GDM1 (cell line): Measurements from ENCODE around the gene FAM124A.

Experiments used
- DNase-seq: peaks from one replicate; lab custom pipeline; 2025; lab: John Stamatoyannopoulos, UW

FAM124A gene

GRCh38 chr13:51221108-51221507 is 1.1 kb upstream of the FAM124A start:
- DNase-seq = no peak

GRCh38 chr13:51221674-51222036 is 543 bp upstream of the FAM124A start:
- no peak for DNase-seq

DNA sequence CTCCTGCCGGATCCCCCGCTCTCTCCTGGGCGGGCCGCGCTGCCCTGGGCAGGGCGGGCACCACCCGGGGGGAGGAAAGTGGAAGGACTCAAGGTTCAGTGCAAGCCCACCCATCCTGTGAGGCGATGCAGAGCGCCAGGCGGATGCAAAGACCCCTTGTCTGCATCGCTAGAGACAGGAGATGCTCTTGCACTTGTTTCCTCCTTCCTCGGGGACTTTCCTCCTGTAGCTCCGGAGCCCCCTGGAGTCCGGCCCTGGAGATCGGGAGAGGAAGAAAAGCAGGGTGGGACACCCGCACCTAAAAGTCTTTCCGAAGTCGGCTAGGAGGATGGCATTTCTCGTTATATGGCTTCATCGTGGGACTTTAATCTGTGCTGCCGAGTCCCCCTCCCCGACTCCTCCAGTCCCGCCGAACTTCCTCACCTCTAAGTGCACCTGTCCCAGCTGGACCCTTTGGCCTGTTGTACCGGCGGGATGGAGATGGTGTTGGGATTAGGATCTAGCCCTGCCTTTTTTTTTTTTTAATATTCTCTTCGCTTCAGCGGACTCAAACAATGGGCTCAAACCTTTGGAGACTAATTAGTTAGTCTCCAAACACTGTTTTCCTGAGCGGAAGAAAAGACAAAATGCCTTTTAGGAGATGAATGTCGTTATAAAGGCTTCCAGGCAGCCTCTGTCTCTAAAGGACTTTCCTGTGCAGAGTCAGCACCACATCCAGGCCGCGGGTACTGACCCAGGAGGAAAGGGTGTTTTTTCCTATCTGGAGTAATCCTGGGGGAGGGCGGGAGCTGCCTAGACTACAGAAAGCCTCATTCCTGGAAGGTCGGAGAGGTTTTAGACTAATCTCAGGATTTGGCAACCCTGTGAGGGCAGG is 725 bp downstream of the FAM124A start:
- no peak for DNase-seq

GRCh38 chr13:51223560-51224270 is 1.5 kb downstream of the FAM124A start:
- DNase-seq = no peak

DNA sequence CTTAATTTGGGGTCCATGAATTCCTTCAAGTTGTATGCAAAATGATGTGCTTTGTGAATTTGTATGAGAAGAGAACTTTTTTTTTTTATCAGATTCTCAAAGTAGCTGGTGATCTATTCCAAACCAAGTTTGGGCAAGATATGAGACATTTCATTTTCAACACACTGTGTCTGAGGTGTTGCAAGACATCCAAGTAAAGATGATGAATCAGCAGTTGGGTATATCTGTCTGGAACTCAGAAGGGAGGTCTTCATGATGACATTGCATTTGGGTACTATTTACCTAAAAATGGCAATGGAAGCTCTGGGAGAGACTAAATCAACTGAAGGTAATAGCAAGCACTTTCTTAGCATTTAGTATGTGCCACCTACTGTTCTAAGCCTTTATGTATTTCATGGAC is 2.8 kb downstream of the FAM124A start:
- DNase-seq = no peak

- DNase-seq = no peak
These were observed 5.2 kb downstream of the FAM124A start for GRCh38 chr13:51227404-51227803.

DNA sequence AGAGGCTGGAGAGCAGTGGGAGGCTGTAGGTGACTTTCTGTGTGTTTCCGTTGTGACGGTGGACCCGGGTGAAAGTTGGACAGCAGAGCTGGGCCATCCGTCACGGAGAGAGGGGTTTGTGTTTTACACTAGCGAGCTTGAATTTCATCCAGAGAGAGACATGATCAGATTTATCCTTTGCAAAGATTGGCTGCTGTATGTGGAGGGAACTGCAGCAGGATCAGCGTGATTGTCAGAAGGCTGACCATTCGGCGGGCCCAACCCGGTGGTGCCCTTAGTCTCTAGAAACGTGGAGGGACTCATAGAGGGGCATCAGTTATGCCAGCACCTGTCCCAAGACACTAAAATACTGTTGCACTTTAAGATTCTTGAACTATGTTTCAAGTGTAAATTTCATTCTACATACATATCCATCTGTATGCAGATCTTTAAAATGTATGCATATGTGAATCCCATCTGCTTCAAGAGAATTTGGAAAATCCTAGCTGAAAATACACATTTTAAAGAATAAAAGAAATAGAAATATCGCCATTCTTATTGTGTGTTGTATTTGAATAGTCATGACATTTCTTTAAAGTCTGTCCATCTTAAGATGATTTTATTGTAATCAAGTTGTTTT is 7.0 kb downstream of the FAM124A start:
- no peak for DNase-seq

DNA sequence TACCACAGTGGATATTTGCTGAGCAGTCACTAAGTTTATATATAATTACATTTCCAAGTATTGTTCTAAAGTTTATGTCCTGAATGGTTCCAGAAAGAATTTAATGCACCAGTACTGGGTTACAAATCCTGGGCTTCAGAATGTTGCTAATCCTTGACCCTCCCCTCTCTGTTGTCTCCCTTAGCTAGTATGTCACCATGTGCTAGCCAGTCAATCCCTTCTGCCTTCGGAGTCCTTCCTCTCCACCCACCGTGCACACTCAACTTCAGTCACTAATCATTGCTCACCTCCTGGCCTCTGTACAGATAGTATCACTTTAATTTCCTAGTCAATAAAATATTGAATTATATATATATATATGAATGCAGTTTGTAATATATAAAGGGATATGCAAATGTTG is 7.5 kb downstream of the FAM124A start:
- DNase-seq = no peak

DNA sequence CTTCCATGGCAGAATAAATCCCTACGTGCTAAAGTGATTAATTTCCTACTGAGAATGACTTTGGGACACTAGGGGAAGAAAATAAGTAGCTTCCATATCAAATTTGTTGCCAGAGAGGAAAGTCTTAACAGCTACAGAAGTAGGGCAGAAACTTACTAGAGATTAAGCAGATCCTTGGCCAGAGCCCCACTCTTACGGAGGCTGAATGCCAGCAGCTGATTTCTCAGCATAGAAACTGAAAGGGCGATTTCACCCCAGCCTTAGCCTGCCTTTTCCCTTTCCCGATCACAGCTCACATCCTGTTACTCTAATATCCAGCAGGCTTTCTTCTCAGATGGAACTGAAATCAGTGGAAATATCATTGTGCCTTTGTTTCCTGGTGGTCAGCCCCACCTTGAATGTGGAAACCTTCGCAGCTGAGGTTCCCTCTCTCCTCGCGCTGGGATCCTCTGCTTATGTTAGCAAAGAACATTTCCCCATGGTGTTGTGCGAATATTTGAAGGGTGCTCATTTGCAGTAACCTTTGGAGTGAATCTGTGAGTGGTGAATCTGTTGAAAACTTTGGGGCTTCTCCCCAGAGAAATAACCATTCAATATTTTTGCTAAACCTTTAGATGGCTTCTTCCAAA is 8.4 kb downstream of the FAM124A start:
- no peak for DNase-seq

GRCh38 chr13:51231456-51231855 is 9.3 kb downstream of the FAM124A start:
- DNase-seq = no peak

DNA sequence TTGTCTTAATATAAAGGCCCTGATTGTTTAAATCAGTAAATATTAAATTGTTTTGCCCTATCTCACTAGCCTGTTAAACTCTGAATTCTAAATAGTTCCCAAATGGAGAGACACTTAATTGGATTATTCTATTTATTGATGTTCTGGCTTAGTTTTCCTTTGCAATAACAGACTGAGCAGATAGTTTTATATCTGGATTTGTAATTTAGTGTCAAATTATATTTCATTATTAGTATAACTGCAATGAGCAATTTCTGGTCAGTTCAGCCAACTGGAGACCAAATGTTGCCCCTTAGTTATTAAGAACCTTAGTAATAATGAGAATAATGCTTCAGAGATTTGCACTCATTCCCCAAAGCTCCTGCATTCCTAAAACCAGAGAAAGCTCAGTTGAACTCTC is 10.1 kb downstream of the FAM124A start:
- DNase-seq = no peak

DNA sequence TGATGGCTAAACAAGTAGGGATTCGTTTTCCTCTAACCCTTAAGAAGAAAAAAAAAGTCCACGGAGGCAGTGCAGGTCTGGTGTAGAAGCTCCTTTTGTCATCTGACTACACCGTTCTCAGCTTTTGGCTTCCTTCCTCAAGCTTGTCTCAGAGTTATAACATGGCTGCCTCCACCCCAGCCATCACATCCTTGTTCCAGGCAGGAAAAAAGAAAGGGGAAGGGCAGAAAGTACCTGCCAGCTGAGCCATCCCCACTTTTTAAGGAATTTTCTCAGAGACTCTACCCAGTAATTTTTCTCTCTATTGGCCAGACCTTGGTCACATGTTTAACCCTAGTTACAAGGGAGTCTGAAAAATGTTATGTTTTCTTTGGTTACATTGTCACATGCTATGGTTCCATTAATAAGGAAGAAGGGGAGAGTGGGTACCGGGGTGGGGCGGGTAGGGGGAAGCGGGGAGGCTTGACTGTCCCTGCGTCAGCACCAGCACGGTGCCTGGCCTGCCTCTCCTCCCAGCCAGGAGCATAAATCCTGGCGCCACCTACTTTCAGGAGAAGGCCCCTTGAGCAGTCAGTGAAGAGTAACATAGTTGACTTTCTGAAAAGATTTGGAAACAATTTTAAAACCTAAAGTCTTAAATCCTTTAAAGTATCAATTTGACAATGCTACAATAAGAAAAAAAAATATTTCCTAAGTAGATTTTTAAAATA is 11.1 kb downstream of the FAM124A start:
- DNase-seq = no peak

DNA sequence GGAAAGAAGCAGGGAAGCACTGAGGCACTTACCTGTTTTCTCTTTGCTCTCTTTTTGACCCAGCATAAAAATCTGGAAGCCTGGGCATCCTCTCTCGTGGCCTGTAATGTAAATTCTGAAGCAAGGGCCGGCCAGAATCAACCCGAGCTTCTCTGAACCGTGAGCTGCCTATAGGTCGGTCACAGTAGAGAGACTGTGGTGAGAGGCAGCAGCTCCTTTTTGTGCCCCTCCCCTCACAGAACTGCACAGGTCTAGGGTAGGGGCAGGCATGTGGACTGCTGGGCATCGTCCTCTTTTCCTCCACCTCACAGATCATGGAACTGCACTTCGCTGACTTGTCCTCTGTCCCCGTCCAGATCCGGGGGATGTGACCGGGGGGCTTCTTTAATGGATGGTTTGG is 12.5 kb downstream of the FAM124A start:
- no peak for DNase-seq

DNA sequence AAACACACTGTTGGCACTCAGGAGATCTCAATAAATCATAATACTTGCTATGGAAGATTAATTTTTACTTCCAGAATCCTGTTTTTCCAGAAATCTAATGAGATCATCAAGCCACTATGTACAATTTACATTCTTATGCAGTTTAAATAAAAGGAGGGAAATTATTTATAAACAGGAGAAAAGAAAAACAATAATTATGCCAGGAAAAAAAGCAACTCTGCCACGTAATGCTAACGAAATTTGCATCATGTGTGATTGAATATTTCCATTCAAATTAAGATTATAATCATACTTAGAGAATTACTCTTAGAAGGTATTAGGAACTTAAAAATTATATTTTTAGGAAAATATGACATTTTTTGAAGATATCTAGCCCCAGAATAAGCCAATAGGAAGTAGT is 13.0 kb downstream of the FAM124A start:
- DNase-seq = no peak

DNA sequence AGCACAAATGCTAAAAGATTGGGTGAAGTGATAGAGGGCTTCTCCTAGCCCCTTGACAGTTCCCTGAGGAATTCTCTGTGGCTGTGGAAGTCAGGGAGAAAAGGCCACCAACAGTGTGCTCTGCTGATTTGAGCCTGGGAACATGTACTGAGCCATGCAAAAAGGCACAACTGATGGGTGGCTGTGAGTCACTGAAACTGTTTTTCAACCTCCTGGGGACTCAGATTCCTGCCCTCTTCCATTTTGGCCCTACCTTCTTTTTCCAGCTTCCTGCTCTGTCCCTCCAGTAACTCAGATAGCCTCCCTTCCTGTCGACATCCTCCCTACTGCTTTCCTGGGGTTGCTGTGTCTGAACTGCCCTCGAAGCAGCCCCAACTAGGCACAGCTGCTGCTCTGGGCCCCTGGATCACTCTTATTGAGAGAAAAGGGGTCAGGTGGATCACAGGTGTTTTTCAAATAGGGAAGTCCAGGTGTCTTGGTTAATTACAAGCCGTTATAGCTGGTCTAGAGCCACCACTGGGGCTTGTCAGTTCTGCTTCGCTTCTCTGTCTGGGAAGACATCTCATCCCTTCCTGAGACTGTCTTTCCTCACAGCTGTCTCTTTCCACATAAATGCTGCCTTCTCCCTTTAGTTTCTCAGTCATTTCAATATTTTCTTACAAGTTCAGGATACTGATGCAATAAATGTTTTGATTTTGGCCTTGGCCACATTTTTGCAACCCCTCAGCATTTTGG is 13.7 kb downstream of the FAM124A start:
- no peak for DNase-seq

GRCh38 chr13:51236491-51236792 is 14.2 kb downstream of the FAM124A start:
- DNase-seq = no peak

DNA sequence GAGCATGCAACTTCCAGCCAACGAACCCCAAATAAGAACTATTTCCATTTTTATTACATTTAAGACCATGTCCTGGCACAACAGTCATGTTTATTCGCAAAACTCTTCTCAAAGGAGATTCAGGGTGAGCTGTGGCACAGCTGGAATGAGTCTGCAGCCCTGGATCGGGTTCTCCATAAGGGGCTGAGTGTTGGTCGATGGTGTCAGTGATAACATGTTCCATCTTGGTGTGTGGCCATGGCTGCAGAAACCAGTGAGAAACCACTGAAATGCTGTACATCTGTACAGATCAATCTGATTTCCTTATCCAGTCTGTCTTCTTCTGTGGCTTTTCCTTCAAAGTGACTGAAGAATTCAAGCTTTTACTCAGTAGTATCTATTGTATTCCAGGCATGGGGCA is 15.2 kb downstream of the FAM124A start:
- no peak for DNase-seq

DNA sequence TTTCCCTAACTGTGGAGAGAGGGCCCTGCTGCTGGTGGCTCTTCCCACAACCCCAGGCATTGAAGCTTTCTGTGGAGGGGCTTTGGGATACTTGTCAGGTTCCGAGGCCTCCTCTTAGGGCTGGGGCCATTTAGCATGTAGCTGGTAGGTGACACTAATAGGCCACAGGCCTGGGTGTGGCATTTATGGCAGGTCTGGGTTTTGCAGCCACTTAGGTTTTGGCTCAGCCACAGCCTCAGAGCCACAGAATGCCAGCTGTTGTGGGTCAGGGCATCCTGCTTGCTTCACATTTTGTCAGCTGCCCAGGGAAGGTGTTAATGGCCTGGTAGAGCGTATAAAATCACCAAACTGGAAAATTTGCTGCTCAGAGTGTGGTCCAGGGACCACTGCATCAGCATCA is 15.7 kb downstream of the FAM124A start:
- DNase-seq = no peak

DNA sequence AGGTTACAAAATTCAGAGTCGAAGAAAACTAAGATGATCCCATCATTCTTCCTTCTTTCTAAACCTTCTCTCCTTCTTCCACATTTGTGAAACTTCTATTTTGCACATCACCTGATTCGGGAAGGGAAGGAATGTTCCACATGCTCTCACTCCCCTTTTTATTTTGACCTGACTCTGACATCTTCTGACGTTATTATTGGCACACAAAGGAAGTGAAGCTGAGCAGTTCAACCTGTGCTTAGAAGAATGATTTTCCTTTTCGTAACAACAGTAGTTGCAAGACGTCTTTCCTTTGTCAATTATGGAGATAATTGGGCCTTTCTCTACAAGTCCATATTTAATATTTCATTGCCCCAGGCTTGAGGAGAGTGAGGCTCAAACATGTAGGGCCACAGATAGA is 18.0 kb downstream of the FAM124A start:
- DNase-seq = no peak

DNA sequence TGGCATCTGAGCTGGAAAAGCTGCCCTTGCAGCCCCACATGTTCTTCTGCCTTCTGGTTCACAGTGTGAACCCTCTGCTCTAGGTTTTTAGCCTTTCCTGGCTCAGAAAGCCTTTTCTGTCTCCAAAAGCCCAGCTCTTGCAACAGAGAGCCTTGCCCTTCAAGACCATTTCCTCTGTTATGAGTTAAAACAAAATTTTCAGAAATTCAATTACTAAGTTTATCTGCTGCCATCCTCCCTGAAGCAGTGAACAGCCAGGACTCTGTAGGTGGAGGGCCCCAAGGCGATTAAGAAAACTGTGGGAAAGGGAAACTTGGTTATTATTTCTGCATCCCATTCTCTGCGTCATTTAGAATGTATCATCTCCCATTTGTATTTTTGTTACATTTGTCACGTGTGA is 18.8 kb downstream of the FAM124A start:
- DNase-seq = no peak

DNA sequence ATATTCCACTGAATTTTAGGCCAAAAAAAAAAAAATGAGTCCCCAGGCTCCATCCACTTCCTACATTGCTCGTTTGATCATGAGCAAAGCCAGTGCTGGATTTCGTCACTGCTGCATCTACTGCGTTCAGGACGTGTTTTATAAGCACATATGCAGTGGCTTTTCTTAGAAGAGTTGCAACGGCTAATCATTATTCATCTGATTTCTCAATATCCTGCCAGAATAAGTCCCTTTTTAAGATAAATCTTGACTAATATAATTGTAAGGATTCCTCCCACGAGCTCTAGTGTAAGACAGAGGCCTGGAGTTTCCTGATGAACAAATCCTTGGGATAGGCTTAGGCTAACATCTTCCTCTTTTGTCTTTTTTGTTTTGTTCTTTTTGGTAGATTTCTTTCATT is 19.5 kb downstream of the FAM124A start:
- DNase-seq = no peak

- no peak for DNase-seq
These were observed 21.0 kb downstream of the FAM124A start for GRCh38 chr13:51243227-51243626.
